HepG2 (cell line): ENCODE results near the gene CYP19A1. TPM values are rescaled to one million over a fixed set of nuclear protein-coding genes. Genes with fewer than 3 reads are reported as not detected.

Experiments
- ADNP ChIP-seq: sonication (generic); formaldehyde crosslinking; IDR thresholded peaks from 2 replicates; pipeline ENCODE4 v1.4.0; 2020; ENCODE audit warnings: missing genetic modification reagents
- BCL6 ChIP-seq: IDR thresholded peaks from 2 replicates; pipeline ENCODE4 v1.6.1; 2016; ENCODE audit warnings: missing genetic modification reagents, missing compliant biosample characterization
- EZH2 ChIP-seq: conservative IDR thresholded peaks from 2 replicates; pipeline ENCODE4 v1.6.1; 2012; ENCODE audit warnings: mild to moderate bottlenecking, low read depth, low read length, moderate library complexity
- GFI1 ChIP-seq: sonication (generic); formaldehyde crosslinking; IDR thresholded peaks from 2 replicates; pipeline ENCODE4 v1.5.0; 2020; ENCODE audit warnings: missing genetic modification reagents, mild to moderate bottlenecking, borderline replicate concordance
- RNF2 ChIP-seq: fragments of 450-650 bp; conservative IDR thresholded peaks from 2 replicates; pipeline ENCODE4 v1.6.1; 2016; ENCODE audit warnings: low read depth
- SMARCC2 ChIP-seq: fragments of 450-650 bp; IDR thresholded peaks from 2 replicates; pipeline ENCODE4 v1.6.1; 2017; ENCODE audit warnings: antibody characterized with exemption, mild to moderate bottlenecking
- SNAI1 ChIP-seq: sonication (generic); formaldehyde crosslinking; IDR thresholded peaks from 2 replicates; pipeline ENCODE4 v1.5.0; 2020; ENCODE audit warnings: mild to moderate bottlenecking, missing genetic modification reagents, borderline replicate concordance
- SRSF9 ChIP-seq: fragments of 200-400 bp; formaldehyde crosslinking; IDR thresholded peaks from 2 replicates; pipeline ENCODE4 v1.6.1; 2018; ENCODE audit warnings: borderline replicate concordance, mild to moderate bottlenecking, low read depth, low read length; ENCODE audit not compliant: insufficient read depth, poor library complexity, severe bottlenecking
- TBX3 ChIP-seq: fragments of 450-650 bp; IDR thresholded peaks from 2 replicates; pipeline ENCODE4 v1.6.1; 2017; ENCODE audit warnings: antibody characterized with exemption, mild to moderate bottlenecking, inconsistent platforms, borderline replicate concordance
- ZNF530 ChIP-seq: sonication (generic); formaldehyde crosslinking; IDR thresholded peaks from 2 replicates; pipeline ENCODE4 v1.5.0; 2020; ENCODE audit warnings: low read depth, mild to moderate bottlenecking, missing genetic modification reagents
- ZNF607 ChIP-seq: sonication (generic); formaldehyde crosslinking; IDR thresholded peaks from 2 replicates; pipeline ENCODE4 v1.5.1; 2020; ENCODE audit warnings: missing genetic modification reagents, mild to moderate bottlenecking, borderline replicate concordance
- ZNF609 ChIP-seq: sonication (generic); formaldehyde crosslinking; IDR thresholded peaks from 2 replicates; pipeline ENCODE4 v1.4.0; 2020; ENCODE audit warnings: mild to moderate bottlenecking, missing genetic modification reagents, borderline replicate concordance
- ZNF619 ChIP-seq: sonication (generic); formaldehyde crosslinking; IDR thresholded peaks from 2 replicates; pipeline ENCODE4 v1.4.0; 2020; ENCODE audit warnings: mild to moderate bottlenecking, missing genetic modification reagents
- ZNF784 ChIP-seq: sonication (generic); formaldehyde crosslinking; IDR thresholded peaks from 2 replicates; pipeline ENCODE4 v1.5.1; 2020; ENCODE audit warnings: missing genetic modification reagents, mild to moderate bottlenecking, borderline replicate concordance
- ZXDC ChIP-seq: sonication (generic); formaldehyde crosslinking; IDR thresholded peaks from 2 replicates; pipeline ENCODE4 v1.5.0; 2020; ENCODE audit warnings: mild to moderate bottlenecking, missing genetic modification reagents
- polyA plus RNA-seq, 8 experiments: library from polyadenylated mRNA; depleted of rRNA in 3 of 8; stranded (reverse) in 7 of 8; unstranded in 1 of 8; fragments of >200 nt; fragmentation: Illumina TruSeq in 4 of 8; extraction: Trizol in 4 of 8; gene quantifications; 2 replicates each; pipeline versions ENCODE4 v1.2.1 to v1.2.3, GENCODE V29; 2011 to 2016; ENCODE audit warnings: low read depth in 4 of 8, missing spikeins in 1 of 8, mixed read lengths in 1 of 8; ENCODE audit not compliant: insufficient read depth in 1 of 8
- total RNA-seq, 5 experiments: library from RNA; depleted of rRNA; stranded (reverse); fragments of >200 nt; fragmentation: Illumina TruSeq; extraction: Trizol; gene quantifications; 2 replicates each; pipeline ENCODE4 v1.2.3, GENCODE V29; 2016; ENCODE audit warnings: low read depth in 1 of 5

The CYP19A1 gene
- total and polyA plus RNA-seq, 2 of the 13 experiments (the other 11 are each of a cell fraction or from before 2014, with no cell fraction given), result 10.9 to 23.0 TPM

DNA sequence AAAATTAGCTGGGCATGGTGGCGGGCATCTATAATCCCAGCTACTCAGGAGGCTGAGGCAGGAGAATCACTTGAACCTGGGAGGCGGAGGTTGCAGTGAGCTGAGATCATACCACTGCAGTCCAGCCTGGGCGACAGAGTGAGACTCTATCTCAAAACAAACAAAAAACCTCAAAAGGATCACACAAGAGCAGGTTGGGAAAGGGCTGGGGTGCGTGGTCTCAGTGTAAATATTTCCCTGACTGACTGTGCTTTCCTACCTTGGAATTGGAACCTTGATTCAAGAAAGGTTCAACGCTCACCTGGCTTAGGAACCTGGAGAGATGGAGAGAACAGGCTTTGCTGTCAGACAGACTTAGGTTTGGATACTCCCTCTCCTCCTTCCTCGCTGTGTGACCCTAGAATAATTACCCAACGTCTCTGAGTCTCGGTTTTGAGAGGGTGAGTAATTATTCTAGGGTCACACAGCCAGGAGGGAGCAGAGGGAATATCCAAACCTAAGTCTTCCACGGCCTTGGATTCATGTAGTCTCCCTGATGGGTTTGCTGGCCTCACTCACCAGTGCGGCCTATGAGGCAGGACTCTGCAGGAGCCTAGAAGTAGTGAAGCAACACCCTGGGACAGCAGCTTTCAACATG lies 24.6 kb downstream of the CYP19A1 start (continued):
- peak; percentile 80; the same call in 1 of the 2 replicates for TF ChIP-seq ZNF609 (CRISPR knock-in tag)
- no peak for TF ChIP-seq SMARCC2
- TF ChIP-seq GFI1, result peak; percentile 62; the same call in 1 of the 2 replicates
- TF ChIP-seq RNF2, result no peak
- 0 out of 2 replicates have a peak, but pooled peaks have one; percentile 55 for TF ChIP-seq ZNF607 (CRISPR knock-in tag)
- no peak for TF ChIP-seq SRSF9
- TF ChIP-seq ZNF530, result no peak
- TF ChIP-seq EZH2, result no peak
- TF ChIP-seq ZNF784 (CRISPR knock-in tag), result no peak
- TF ChIP-seq BCL6 (CRISPR knock-in tag), result peak; percentile 89
- TF ChIP-seq SNAI1 (CRISPR knock-in tag), result no peak
- no peak for TF ChIP-seq ZXDC (CRISPR knock-in tag)
- TF ChIP-seq ZNF619 (CRISPR knock-in tag), result peak; percentile 36; the same call in 1 of the 2 replicates
- peak; percentile 79; the same call in 1 of the 2 replicates for TF ChIP-seq ADNP (CRISPR knock-in tag)
- TF ChIP-seq TBX3, result peak; percentile 32; the same call in 1 of the 2 replicates
